Skeletal muscle tissue (tissue), 4 donors: Measurements from ENCODE around the gene UNC5A. TPM values are rescaled to one million over a fixed set of nuclear protein-coding genes. Genes with fewer than 3 reads are reported as not detected.
A peak's percentile ranks its signal among the peaks of the same experiment; 100 is the strongest.

Experiments used
- H3K27ac ChIP-seq: one replicate; pipeline ENCODE4 v1.7.0; 2013; ENCODE audit warnings: mild to moderate bottlenecking, low read depth, low read length, inconsistent platforms
- H3K27me3 ChIP-seq, 3 donors: one replicate each; pipeline ENCODE4 v1.7.0; 2013; ENCODE audit warnings: low read length in 3 of 3; ENCODE audit not compliant: control insufficient read depth in 3 of 3, insufficient read depth in 3 of 3
- H3K36me3 ChIP-seq, 3 donors: one replicate each; pipeline ENCODE4 v1.7.0; 2013; ENCODE audit warnings: low read length in 3 of 3; ENCODE audit not compliant: control insufficient read depth in 3 of 3, insufficient read depth in 3 of 3
- H3K4me1 ChIP-seq, 3 donors: one replicate each; pipeline ENCODE4 v1.7.0; 2013; ENCODE audit warnings: low read length in 3 of 3, mild to moderate bottlenecking in 3 of 3; ENCODE audit not compliant: control insufficient read depth in 3 of 3, insufficient read depth in 3 of 3
- H3K4me3 ChIP-seq, 3 donors: one replicate each; pipeline ENCODE4 v1.7.0; 2013; ENCODE audit warnings: low read length in 3 of 3
- H3K9ac ChIP-seq, 3 donors: one replicate each; pipeline ENCODE4 v1.7.0; 2013; ENCODE audit warnings: low read length in 3 of 3, mild to moderate bottlenecking in 3 of 3, moderate library complexity in 2 of 3, low read depth in 1 of 3
- H3K9me3 ChIP-seq, 3 donors: one replicate each; pipeline ENCODE4 v1.7.0; 2013; ENCODE audit warnings: low read length in 3 of 3; ENCODE audit not compliant: control insufficient read depth in 3 of 3
- total RNA-seq: library from RNA; depleted of rRNA; stranded (reverse); fragments of >200 nt; gene quantifications from one replicate; pipeline ENCODE4 v1.2.3, GENCODE V29; 2014
- donor health status: Osteomylitis.

The UNC5A gene
- total RNA-seq, 1 donor from 2014 or later = not detected

GRCh38 chr5:176800024-176800423, 10.3 kb upstream of the UNC5A start:
- Histone ChIP-seq H3K4me3 (no peak overlapping the region), H3K4me1 (no peaks in the 10 kb centered on the region), H3K27me3 (peaks cover 64 to 75% (median 69%) of the 10 kb centered on the region in 3 donors), H3K27ac (no peak overlapping the region), H3K9ac (no peak overlapping the region), H3K9me3 (no peaks in the 10 kb centered on the region), H3K36me3 (no peaks in the 10 kb centered on the region)

GRCh38 chr5:176802116-176802784, 8.1 kb upstream of the UNC5A start:
- H3K27me3 ChIP-seq = peaks cover 59 to 68% (median 67%) of the 10 kb centered on the region in 3 donors
- H3K4me3 ChIP-seq = no peak overlapping the region
- H3K27ac ChIP-seq = no peak overlapping the region
- H3K9me3 ChIP-seq = no peaks in the 10 kb centered on the region
- H3K4me1 ChIP-seq = no peaks in the 10 kb centered on the region
- no peaks in the 10 kb centered on the region for H3K36me3 ChIP-seq
- no peak overlapping the region for H3K9ac ChIP-seq

- Histone ChIP-seq H3K9me3 (no peaks in the 10 kb centered on the region), H3K36me3 (no peaks in the 10 kb centered on the region), H3K27ac (no peak overlapping the region), H3K4me1 (no peaks in the 10 kb centered on the region), H3K4me3 (no peak overlapping the region), H3K9ac (no peak overlapping the region), H3K27me3 (peaks cover 58 to 65% (median 61%) of the 10 kb centered on the region in 3 donors)
These were observed 7.1 kb upstream of the UNC5A start for GRCh38 chr5:176803068-176803942.

- Histone ChIP-seq H3K36me3 (no peaks in the 10 kb centered on the region), H3K9ac (no peak overlapping the region), H3K27me3 (peaks cover 56 to 71% (median 58%) of the 10 kb centered on the region in 3 donors), H3K4me3 (no peak overlapping the region), H3K27ac (no peak overlapping the region), H3K4me1 (no peaks in the 10 kb centered on the region), H3K9me3 (no peaks in the 10 kb centered on the region)
These were observed 6.3 kb upstream of the UNC5A start for GRCh38 chr5:176803943-176804498.

GRCh38 chr5:176806137-176806536, 4.2 kb upstream of the UNC5A start:
- H3K27ac ChIP-seq = no peak overlapping the region
- no peak overlapping the region for H3K9ac ChIP-seq
- no peaks in the 10 kb centered on the region for H3K36me3 ChIP-seq
- H3K9me3 ChIP-seq = no peaks in the 10 kb centered on the region
- H3K4me1 ChIP-seq = peaks cover 3 to 11% (median 6%) of the 10 kb centered on the region in 3 donors
- peaks cover 54 to 76% (median 59%) of the 10 kb centered on the region in 3 donors for H3K27me3 ChIP-seq
- no peak overlapping the region for H3K4me3 ChIP-seq

GRCh38 chr5:176809544-176810080, 747 bp upstream of the UNC5A start:
- H3K9me3 ChIP-seq = no peaks in the 10 kb centered on the region
- no peak overlapping the region for H3K27ac ChIP-seq
- no peak overlapping the region for H3K4me3 ChIP-seq
- no peak overlapping the region for H3K9ac ChIP-seq
- peaks cover 66 to 79% (median 75%) of the 10 kb centered on the region in 3 donors for H3K27me3 ChIP-seq
- peaks cover 5 to 15% (median 7%) of the 10 kb centered on the region in 3 donors for H3K4me1 ChIP-seq
- no peaks in the 10 kb centered on the region for H3K36me3 ChIP-seq

- H3K9me3 ChIP-seq = no peaks in the 10 kb centered on the region
- H3K4me1 ChIP-seq = peaks cover 5 to 15% (median 7%) of the 10 kb centered on the region in 3 donors
- H3K36me3 ChIP-seq = no peaks in the 10 kb centered on the region
- no peak overlapping the region for H3K27ac ChIP-seq
- H3K4me3 ChIP-seq = peak overlapping the region in 2 of 3 donors; percentile 23 to 49
- H3K9ac ChIP-seq = no peak overlapping the region
- H3K27me3 ChIP-seq = peaks cover 74 to 82% (median 80%) of the 10 kb centered on the region in 3 donors
These were observed 535 bp downstream of the UNC5A start for GRCh38 chr5:176810687-176811501.

GRCh38 chr5:176812269-176813259, 2.2 kb downstream of the UNC5A start:
- no peaks in the 10 kb centered on the region for H3K9me3 ChIP-seq
- H3K9ac ChIP-seq = no peak overlapping the region
- no peak overlapping the region for H3K4me3 ChIP-seq
- H3K4me1 ChIP-seq = peaks cover 5 to 15% (median 7%) of the 10 kb centered on the region in 3 donors
- no peak overlapping the region for H3K27ac ChIP-seq
- H3K27me3 ChIP-seq = peaks cover 76 to 82% (median 79%) of the 10 kb centered on the region in 3 donors
- no peaks in the 10 kb centered on the region for H3K36me3 ChIP-seq
